ENCODE results near the gene DDOST.

DNA sequence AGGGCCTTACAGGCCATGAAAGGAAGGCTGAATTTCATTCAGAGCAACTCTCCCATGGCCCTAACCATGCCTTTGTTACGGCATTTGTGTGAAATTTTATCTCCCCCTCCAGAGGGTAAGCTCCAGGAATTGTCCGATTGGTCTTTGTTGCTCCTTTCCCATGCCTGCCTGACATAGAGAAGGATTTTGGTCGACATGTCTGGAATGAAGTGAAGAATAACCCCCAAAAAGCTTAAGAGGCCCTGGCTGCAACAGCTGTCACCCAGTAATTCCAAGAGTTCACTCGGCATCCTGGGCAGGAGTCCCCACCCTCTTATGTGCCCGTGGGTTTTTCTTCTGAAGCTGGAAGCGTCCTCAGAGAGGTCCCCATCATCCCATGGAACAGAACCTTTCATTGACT lies 51.6 kb downstream of the DDOST start:
- TF ChIP-seq POLR2AphosphoS5 (IDR thresholded peaks at IDR 0.05; ENCODE audit: low read depth, low read length) (no peak), TAF1 (IDR thresholded peaks at IDR 0.05; ENCODE audit: low read depth, low read length) (no peak), POLR2A (IDR thresholded peaks at IDR 0.05; ENCODE audit: low read depth, low read length) (no peak), POU2F2 (IDR thresholded peaks at IDR 0.05; ENCODE audit: low read depth, low read length) (no peak), SPI1 (IDR thresholded peaks at IDR 0.05; ENCODE audit: low read depth, low read length) (no peak)
